ENCODE results near the gene SLF2. TPM values are rescaled to one million over a fixed set of nuclear protein-coding genes. Genes with fewer than 3 reads are reported as not detected.

Gene SLF2
- total RNA-seq, 1 donor from 2014 or later: 20.3 TPM

- TF ChIP-seq CTCF (IDR thresholded peaks at IDR 0.05; ENCODE audit: insufficient read depth, low read depth, low read length) (peak; percentile 83), EZH2 (IDR thresholded peaks at IDR 0.05; ENCODE audit: insufficient read depth, low read length) (no peak)
- H3K4me3 ChIP-seq (ENCODE audit: insufficient read depth, low read depth, low read length): no peak overlapping the region
- Mint-ChIP-seq H3K4me3 (ENCODE audit: unreplicated experiment) (no peak overlapping the region), H3K4me1 (ENCODE audit: low read depth, unreplicated experiment) (peaks cover 3% of the 10 kb centered on the region), H3K9me3 (ENCODE audit: unreplicated experiment) (no peaks in the 10 kb centered on the region), H3K27me3 (ENCODE audit: low read depth, unreplicated experiment) (peaks cover 74% of the 10 kb centered on the region), H3K27ac (ENCODE audit: unreplicated experiment) (no peak overlapping the region), H3K36me3 (ENCODE audit: low read depth, unreplicated experiment) (peaks cover 2% of the 10 kb centered on the region)
- H3K27ac ChIP-seq (ENCODE audit: low read depth, low read length): no peak overlapping the region
- no peaks in the 10 kb centered on the region for H3K36me3 ChIP-seq (ENCODE audit: insufficient read depth, low read length)
- H2AFZ ChIP-seq (ENCODE audit: low read depth, low read length): peak overlapping the region; percentile 55
- H3K27me3 ChIP-seq (ENCODE audit: insufficient read depth, low read length): no peaks in the 10 kb centered on the region
- no peak overlapping the region for H3K4me2 ChIP-seq (ENCODE audit: low read length)
- no peaks in the 10 kb centered on the region for H3K79me2 ChIP-seq (ENCODE audit: insufficient read depth, low read length)
- DNase-seq (ENCODE audit: low read depth) (peak; percentile 49), FAIRE-seq (peak; percentile 72)
- H3K4me1 ChIP-seq (ENCODE audit: insufficient read depth, low read length): peaks cover 30% of the 10 kb centered on the region
- no peak overlapping the region for H3K9ac ChIP-seq (ENCODE audit: low read length)
- H3K9me3 ChIP-seq (ENCODE audit: insufficient read depth, low read depth, low read length): no peaks in the 10 kb centered on the region
- H4K20me1 ChIP-seq (ENCODE audit: insufficient read depth, low read length): no peaks in the 10 kb centered on the region
Measured at GRCh38 chr10:100878291-100878910, 34.4 kb upstream of the SLF2 start.

GRCh38 chr10:100879741-100880360 lies 32.9 kb upstream of the SLF2 start:
- H3K4me1 Mint-ChIP-seq (ENCODE audit: low read depth, unreplicated experiment): peaks cover 3% of the 10 kb centered on the region
- peaks cover 77% of the 10 kb centered on the region for H3K27me3 Mint-ChIP-seq (ENCODE audit: low read depth, unreplicated experiment)
- no peak overlapping the region for H3K27ac Mint-ChIP-seq (ENCODE audit: unreplicated experiment)
- no peak for TF ChIP-seq CTCF (IDR thresholded peaks at IDR 0.05; ENCODE audit: insufficient read depth, low read depth, low read length)
- TF ChIP-seq EZH2 (IDR thresholded peaks at IDR 0.05; ENCODE audit: insufficient read depth, low read length): no peak
- no peak for FAIRE-seq
- Histone ChIP-seq H3K9me3 (ENCODE audit: insufficient read depth, low read depth, low read length) (no peaks in the 10 kb centered on the region), H3K9ac (ENCODE audit: low read length) (no peak overlapping the region), H3K36me3 (ENCODE audit: insufficient read depth, low read length) (no peaks in the 10 kb centered on the region), H4K20me1 (ENCODE audit: insufficient read depth, low read length) (no peaks in the 10 kb centered on the region), H3K4me2 (ENCODE audit: low read length) (no peak overlapping the region), H3K4me3 (ENCODE audit: insufficient read depth, low read depth, low read length) (no peak overlapping the region), H3K27ac (ENCODE audit: low read depth, low read length) (no peak overlapping the region), H2AFZ (ENCODE audit: low read depth, low read length) (no peak overlapping the region), H3K4me1 (ENCODE audit: insufficient read depth, low read length) (peaks cover 29% of the 10 kb centered on the region), H3K27me3 (ENCODE audit: insufficient read depth, low read length) (no peaks in the 10 kb centered on the region), H3K79me2 (ENCODE audit: insufficient read depth, low read length) (no peaks in the 10 kb centered on the region)
- no peak for DNase-seq (ENCODE audit: low read depth)
- H3K9me3 Mint-ChIP-seq (ENCODE audit: unreplicated experiment): no peaks in the 10 kb centered on the region
- H3K4me3 Mint-ChIP-seq (ENCODE audit: unreplicated experiment): no peak overlapping the region
- H3K36me3 Mint-ChIP-seq (ENCODE audit: low read depth, unreplicated experiment): peaks cover 2% of the 10 kb centered on the region
